ENCODE results near the gene C5orf34. TPM values are rescaled to one million over a fixed set of nuclear protein-coding genes. Genes with fewer than 3 reads are reported as not detected.

C5orf34 gene
- total and polyA plus RNA-seq, 9 of the 15 experiments (the other 6 are each of a cell fraction or from before 2014, with no cell fraction given), result 13.2 to 32.6 (median 20.7) TPM

DNA sequence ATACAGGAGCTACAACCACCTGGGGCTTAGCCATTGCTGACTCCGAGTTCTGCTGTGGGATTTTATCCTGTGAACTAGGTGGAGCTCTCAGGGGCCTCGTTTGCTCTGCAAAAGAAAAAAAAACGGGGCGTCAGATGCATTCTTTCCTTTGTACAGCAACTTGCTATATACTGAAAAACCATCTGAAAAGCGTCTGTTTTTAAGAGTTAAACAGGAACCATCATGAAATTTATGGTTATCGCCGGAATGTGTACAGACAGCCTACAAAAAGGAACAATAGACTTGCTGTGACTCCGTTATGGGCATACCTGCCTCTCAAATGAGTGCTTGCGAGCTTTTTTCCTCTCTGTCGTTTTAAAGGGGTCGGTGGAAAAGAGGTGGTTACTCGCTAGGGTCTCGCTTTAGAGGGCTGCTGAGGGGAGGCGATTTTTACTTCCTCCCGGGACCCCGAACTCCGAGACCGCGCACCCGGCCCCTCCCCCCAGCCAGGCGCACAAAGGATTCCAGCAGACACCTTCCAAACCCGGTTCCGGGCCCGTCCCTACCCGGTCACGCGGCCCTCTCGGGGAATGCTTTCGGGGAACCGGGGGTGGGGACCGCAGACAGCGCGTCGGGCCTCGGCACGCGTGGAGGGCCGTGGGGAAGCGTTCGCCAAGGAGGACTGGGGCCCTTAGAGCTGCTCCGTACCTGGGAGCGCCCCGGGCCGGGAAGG is 41.1 kb upstream of the C5orf34 start (continued):
- TF ChIP-seq, protein P1, sequence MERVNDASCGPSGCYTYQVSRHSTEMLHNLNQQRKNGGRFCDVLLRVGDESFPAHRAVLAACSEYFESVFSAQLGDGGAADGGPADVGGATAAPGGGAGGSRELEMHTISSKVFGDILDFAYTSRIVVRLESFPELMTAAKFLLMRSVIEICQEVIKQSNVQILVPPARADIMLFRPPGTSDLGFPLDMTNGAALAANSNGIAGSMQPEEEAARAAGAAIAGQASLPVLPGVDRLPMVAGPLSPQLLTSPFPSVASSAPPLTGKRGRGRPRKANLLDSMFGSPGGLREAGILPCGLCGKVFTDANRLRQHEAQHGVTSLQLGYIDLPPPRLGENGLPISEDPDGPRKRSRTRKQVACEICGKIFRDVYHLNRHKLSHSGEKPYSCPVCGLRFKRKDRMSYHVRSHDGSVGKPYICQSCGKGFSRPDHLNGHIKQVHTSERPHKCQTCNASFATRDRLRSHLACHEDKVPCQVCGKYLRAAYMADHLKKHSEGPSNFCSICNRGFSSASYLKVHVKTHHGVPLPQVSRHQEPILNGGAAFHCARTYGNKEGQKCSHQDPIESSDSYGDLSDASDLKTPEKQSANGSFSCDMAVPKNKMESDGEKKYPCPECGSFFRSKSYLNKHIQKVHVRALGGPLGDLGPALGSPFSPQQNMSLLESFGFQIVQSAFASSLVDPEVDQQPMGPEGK (CRISPR knock-in tag; IDR thresholded peaks at IDR 0.05; ENCODE audit: borderline replicate concordance), result no peak
- TF ChIP-seq ZNF75A (CRISPR knock-in tag; IDR thresholded peaks at IDR 0.05), result no peak
- TF ChIP-seq SOX6 (IDR thresholded peaks at IDR 0.05), result no peak
- no peak for TF ChIP-seq NCOA6 (IDR thresholded peaks at IDR 0.05)
- no peak for TF ChIP-seq L3MBTL2 (IDR thresholded peaks at IDR 0.05)
- TF ChIP-seq, protein P2, sequence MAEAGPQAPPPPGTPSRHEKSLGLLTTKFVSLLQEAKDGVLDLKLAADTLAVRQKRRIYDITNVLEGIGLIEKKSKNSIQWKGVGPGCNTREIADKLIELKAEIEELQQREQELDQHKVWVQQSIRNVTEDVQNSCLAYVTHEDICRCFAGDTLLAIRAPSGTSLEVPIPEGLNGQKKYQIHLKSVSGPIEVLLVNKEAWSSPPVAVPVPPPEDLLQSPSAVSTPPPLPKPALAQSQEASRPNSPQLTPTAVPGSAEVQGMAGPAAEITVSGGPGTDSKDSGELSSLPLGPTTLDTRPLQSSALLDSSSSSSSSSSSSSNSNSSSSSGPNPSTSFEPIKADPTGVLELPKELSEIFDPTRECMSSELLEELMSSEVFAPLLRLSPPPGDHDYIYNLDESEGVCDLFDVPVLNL (CRISPR knock-in tag; IDR thresholded peaks at IDR 0.05; ENCODE audit: low read depth), result no peak
- no peak for TF ChIP-seq EGR1 (conservative IDR thresholded peaks at IDR 0.05)
- TF ChIP-seq ELF1 (tag; IDR thresholded peaks at IDR 0.05), result peak; percentile 46; the same call in 1 of the 2 replicates
- no peak for TF ChIP-seq NRF1 (conservative IDR thresholded peaks at IDR 0.05 in 1 of 2, IDR thresholded peaks at IDR 0.05 in 1 of 2)
- no peak for TF ChIP-seq EZH2 (IDR thresholded peaks at IDR 0.05; ENCODE audit: borderline replicate concordance, low read depth, low read length)
- no peak for TF ChIP-seq JUND (IDR thresholded peaks at IDR 0.05; ENCODE audit: borderline replicate concordance, low read depth, low read length)
- no peak for TF ChIP-seq JUND (tag; IDR thresholded peaks at IDR 0.05; ENCODE audit: borderline replicate concordance, low read depth, low read length)
- no peak for TF ChIP-seq TAF7 (tag; IDR thresholded peaks at IDR 0.05)
- TF ChIP-seq KLF6 (CRISPR knock-in tag; IDR thresholded peaks at IDR 0.05; ENCODE audit: borderline replicate concordance), result no peak
- no peak for TF ChIP-seq PTBP1 (IDR thresholded peaks at IDR 0.05; ENCODE audit: low read depth, low read length)
- TF ChIP-seq NCOR1 (IDR thresholded peaks at IDR 0.05), result no peak
- no peak for TF ChIP-seq ZNF121 (CRISPR knock-in tag; conservative IDR thresholded peaks at IDR 0.05)
- TF ChIP-seq ELF4 (CRISPR knock-in tag; IDR thresholded peaks at IDR 0.05), result no peak
- TF ChIP-seq ETV6 (IDR thresholded peaks at IDR 0.05; ENCODE audit: borderline replicate concordance in 1 of 2, low read depth in 2 of 2, low read length in 1 of 2), result 0 out of 4 replicates have a peak, but pooled peaks of 1 of the 2 experiments have one; percentile 30
- no peak for TF ChIP-seq ETV6 (CRISPR knock-in tag; IDR thresholded peaks at IDR 0.05; ENCODE audit: borderline replicate concordance)
- no peak for TF ChIP-seq ZNF3 (CRISPR knock-in tag; IDR thresholded peaks at IDR 0.05)
- TF ChIP-seq SMARCE1 (IDR thresholded peaks at IDR 0.05), result 0 out of 2 replicates have a peak, but pooled peaks have one; percentile 47
- no peak for TF ChIP-seq KDM5B (IDR thresholded peaks at IDR 0.05; ENCODE audit: insufficient replicate concordance, low read depth, low read length)
- TF ChIP-seq NFIC (IDR thresholded peaks at IDR 0.05), result no peak
- TF ChIP-seq ILK (tag; IDR thresholded peaks at IDR 0.05; ENCODE audit: borderline replicate concordance, low read depth), result no peak
- no peak for TF ChIP-seq POLR2G (IDR thresholded peaks at IDR 0.05; ENCODE audit: low read depth, low read length)
- no peak for TF ChIP-seq HIVEP1 (CRISPR knock-in tag; IDR thresholded peaks at IDR 0.05)
- no peak for TF ChIP-seq RAD51 (IDR thresholded peaks at IDR 0.05; ENCODE audit: borderline replicate concordance, low read depth)
- TF ChIP-seq RBM34 (IDR thresholded peaks at IDR 0.05; ENCODE audit: borderline replicate concordance, insufficient read depth, low read length), result no peak

Data from K562 (cell line).